ENCODE results near the gene PRKACB. TPM values are rescaled to one million over a fixed set of nuclear protein-coding genes. Genes with fewer than 3 reads are reported as not detected.

Gene PRKACB
- total and polyA plus RNA-seq, 2 of the 8 experiments (the other 6 are each of a cell fraction or from before 2014, with no cell fraction given), result 7.8 to 31.0 TPM

DNA sequence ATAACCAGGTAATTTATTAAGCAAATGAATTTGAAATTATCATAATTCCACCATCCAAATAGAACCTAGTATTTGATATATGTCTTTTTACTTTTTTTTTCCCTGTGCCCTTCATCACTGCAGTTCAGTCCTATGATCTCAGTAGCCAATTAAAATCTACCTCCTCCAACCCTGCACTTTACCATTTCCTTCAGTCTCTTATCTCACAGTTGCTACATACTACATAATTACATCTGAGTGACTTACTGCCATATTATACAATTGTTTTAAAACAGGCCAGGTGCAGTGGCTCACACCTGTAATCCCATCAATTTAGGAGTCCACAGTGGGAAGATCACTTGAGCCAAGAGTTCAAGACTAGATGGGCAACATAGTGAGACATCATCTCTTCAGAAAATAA, 73.2 kb downstream of the PRKACB start:
- no peaks in the 10 kb centered on the region for H3K27me3 ChIP-seq (replicated peaks in 1 of 4; ENCODE audit: control insufficient read depth in 3 of 4, extremely low read depth in 1 of 4, insufficient read depth in 3 of 4, low read length in 3 of 4)
- no peak overlapping the region for H2AK5ac ChIP-seq (ENCODE audit: low read depth, low read length)
- no peak overlapping the region for H3K56ac ChIP-seq (replicated peaks; ENCODE audit: insufficient read length, low read depth, low read length)
- H3K4me3 ChIP-seq (ENCODE audit: extremely low read depth in 1 of 4, insufficient read depth in 2 of 4, low read depth in 3 of 4, low read length in 4 of 4), result no peak overlapping the region
- no peak overlapping the region for H3K27ac ChIP-seq (ENCODE audit: low read depth, low read length)
- no peak overlapping the region for H3K4me2 ChIP-seq (ENCODE audit: insufficient read depth in 1 of 2, low read depth in 2 of 2, low read length in 2 of 2)
- ChIA-PET POLR2A (ENCODE audit: partially characterized antibody) (no interaction called here), CTCF (ENCODE audit: partially characterized antibody) (no interaction called here)
- H4K91ac ChIP-seq (replicated peaks; ENCODE audit: insufficient read length, low read length), result no peak overlapping the region
- TF ChIP-seq TEAD4 (IDR thresholded peaks at IDR 0.05; ENCODE audit: low read depth, low read length) (no peak), POLR2A (IDR thresholded peaks at IDR 0.05; ENCODE audit: control extremely low read depth in 1 of 2, low read depth in 2 of 2, low read length in 2 of 2) (no peak), KDM4A (IDR thresholded peaks at IDR 0.05; ENCODE audit: low read depth, low read length, severe bottlenecking) (no peak)
- TF ChIP-seq, protein P1, sequence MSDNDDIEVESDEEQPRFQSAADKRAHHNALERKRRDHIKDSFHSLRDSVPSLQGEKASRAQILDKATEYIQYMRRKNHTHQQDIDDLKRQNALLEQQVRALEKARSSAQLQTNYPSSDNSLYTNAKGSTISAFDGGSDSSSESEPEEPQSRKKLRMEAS (IDR thresholded peaks at IDR 0.05), result no peak
- no peaks in the 10 kb centered on the region for H3K4me1 ChIP-seq (replicated peaks in 1 of 4; ENCODE audit: control insufficient read depth in 3 of 4, insufficient read depth in 4 of 4, low read length in 3 of 4)
- H2BK15ac ChIP-seq (ENCODE audit: low read length), result no peak overlapping the region
- no peak overlapping the region for H2BK12ac ChIP-seq (ENCODE audit: low read depth, low read length)
- H2BK5ac ChIP-seq (ENCODE audit: low read depth, low read length), result no peak overlapping the region
- H3K79me1 ChIP-seq (ENCODE audit: low read depth, low read length), result no peaks in the 10 kb centered on the region
- H2BK120ac ChIP-seq (replicated peaks; ENCODE audit: low read depth, low read length), result no peak overlapping the region
- H3K14ac ChIP-seq (ENCODE audit: insufficient read length), result no peak overlapping the region
- H3K9ac ChIP-seq (replicated peaks in 1 of 4; ENCODE audit: extremely low read depth in 1 of 4, low read depth in 3 of 4, low read length in 3 of 4), result no peak overlapping the region
- H3K18ac ChIP-seq (ENCODE audit: extremely low read depth, low read length), result no peak overlapping the region
- no peak overlapping the region for H2BK20ac ChIP-seq (ENCODE audit: low read length)
- H3K79me2 ChIP-seq (ENCODE audit: control insufficient read depth in 1 of 2, insufficient read depth in 2 of 2, low read length in 2 of 2), result no peaks in the 10 kb centered on the region
- H2AFZ ChIP-seq (ENCODE audit: low read length), result no peak overlapping the region
- DNase-seq (ENCODE audit: low read depth in 1 of 2, low spot score in 2 of 2), result no peak
- FAIRE-seq, result no peak
- H3K4ac ChIP-seq (replicated peaks; ENCODE audit: insufficient read length, low read depth, low read length), result no peak overlapping the region
- H4K20me1 ChIP-seq (replicated peaks in 1 of 2; ENCODE audit: control insufficient read depth in 1 of 2, insufficient read depth in 2 of 2, low read length in 2 of 2), result no peaks in the 10 kb centered on the region
- no peaks in the 10 kb centered on the region for H3K23me2 ChIP-seq (ENCODE audit: low read depth, low read length)
- H3K9me3 ChIP-seq (ENCODE audit: insufficient read depth in 2 of 2, low read depth in 1 of 2, low read length in 1 of 2), result no peaks in the 10 kb centered on the region
- H4K5ac ChIP-seq (ENCODE audit: insufficient read length, low read depth, low read length), result no peak overlapping the region
- no peak overlapping the region for H4K8ac ChIP-seq (ENCODE audit: extremely low read depth, insufficient read depth, low read length)
- no peak overlapping the region for H3K23ac ChIP-seq (ENCODE audit: insufficient read length)
- no peaks in the 10 kb centered on the region for H3K36me3 ChIP-seq (ENCODE audit: control insufficient read depth in 2 of 4, insufficient read depth in 4 of 4, low read length in 3 of 4)

Data from H1 (cell line).